SU-DHL-6 (cell line): ENCODE data around the gene LRRC4C.

ENCODE experiments used
- H2AFZ ChIP-seq: fragments of 200-600 bp; sonication (generic); 2 replicates; pipeline ENCODE4 v1.6.1; 2014; ENCODE audit warnings: low read depth, mild to moderate bottlenecking, moderate library complexity, mixed read lengths, antibody characterized with exemption, low read length; ENCODE audit not compliant: severe bottlenecking
- H3F3A ChIP-seq: fragments of 200-600 bp; shearing (Covaris generic); 2 replicates; pipeline ENCODE4 v1.6.0; 2016; ENCODE audit warnings: antibody characterized with exemption, mild to moderate bottlenecking; ENCODE audit not compliant: insufficient read depth
- H3K27ac ChIP-seq: fragments of 200-600 bp; sonication (generic); 2 replicates; pipeline ENCODE4 v1.5.1; 2016; ENCODE audit warnings: low read depth, mild to moderate bottlenecking, low read length, moderate library complexity, mixed read lengths
- H3K27me3 ChIP-seq: fragments of 200-600 bp; sonication (generic), shearing (Covaris generic); 2 replicates; pipeline ENCODE4 v1.6.0; 2014; ENCODE audit warnings: mild to moderate bottlenecking, low read length
- H3K36me3 ChIP-seq: fragments of 200-600 bp; sonication (generic); 2 replicates; pipeline ENCODE4 v1.6.1; 2014; ENCODE audit warnings: mild to moderate bottlenecking, low read length, mixed read lengths
- H3K4me2 ChIP-seq: fragments of 300-600, 200-600 bp; shearing (Covaris generic), sonication (generic); 2 replicates; pipeline ENCODE4 v1.6.0; 2014; ENCODE audit warnings: low read length, low read depth, mild to moderate bottlenecking; ENCODE audit not compliant: poor library complexity, severe bottlenecking
- H3K4me3 ChIP-seq: fragments of 200-600 bp; sonication (generic); 2 replicates; pipeline ENCODE4 v1.5.1; 2014; ENCODE audit warnings: antibody characterized with exemption, low read length, mild to moderate bottlenecking, mixed read lengths; ENCODE audit not compliant: insufficient read depth, poor library complexity, severe bottlenecking
- H3K79me2 ChIP-seq: fragments of 200-600 bp; sonication (generic); 2 replicates; pipeline ENCODE4 v1.6.1; 2014; ENCODE audit warnings: mild to moderate bottlenecking, low read length, moderate library complexity; ENCODE audit not compliant: insufficient read depth
- H3K9ac ChIP-seq: fragments of 200-600 bp; sonication (generic); 2 replicates; pipeline ENCODE4 v1.7.0; 2014; ENCODE audit warnings: mild to moderate bottlenecking, low read length
- H3K9me2 ChIP-seq: fragments of 200-600 bp; sonication (generic); replicated peaks from 2 replicates; pipeline ENCODE4 v1.6.1; 2014; ENCODE audit warnings: low read length; ENCODE audit not compliant: insufficient read depth
- H3K9me3 ChIP-seq: fragments of 200-600 bp; sonication (generic); 2 replicates; pipeline ENCODE4 v1.6.1; 2014; ENCODE audit warnings: low read length, mixed read lengths; ENCODE audit not compliant: insufficient read depth
- H4K20me1 ChIP-seq: fragments of 200-600 bp; sonication (generic); 2 replicates; pipeline ENCODE4 v1.6.1; 2014; ENCODE audit warnings: low read depth, mild to moderate bottlenecking, antibody characterized with exemption, low read length, moderate library complexity, mixed read lengths
- CTCF ChIP-seq: fragments of 200-600 bp; sonication (generic); IDR thresholded peaks from one replicate; pipeline ENCODE4 v1.5.1; 2017; ENCODE audit warnings: antibody characterized with exemption, mild to moderate bottlenecking, low read length, moderate library complexity; ENCODE audit not compliant: insufficient read depth, poor library complexity, severe bottlenecking
- EZH2phosphoT487 ChIP-seq: fragments of 200-600 bp; sonication (generic), shearing (Covaris generic); conservative IDR thresholded peaks from 2 replicates; pipeline ENCODE4 v1.6.1; 2018; ENCODE audit warnings: mild to moderate bottlenecking, antibody characterized with exemption, low read length, moderate library complexity, mixed read lengths

Gene LRRC4C

GRCh38 chr11:40879911-40880310 lies 579.5 kb downstream of the LRRC4C start:
- Histone ChIP-seq H3K79me2 (no peaks in the 10 kb centered on the region), H4K20me1 (no peaks in the 10 kb centered on the region), H3F3A (no peaks in the 10 kb centered on the region), H3K27me3 (no peaks in the 10 kb centered on the region), H3K4me3 (no peak overlapping the region), H2AFZ (no peak overlapping the region), H3K9ac (no peak overlapping the region), H3K27ac (no peak overlapping the region), H3K9me2 (no peaks in the 10 kb centered on the region), H3K36me3 (no peaks in the 10 kb centered on the region), H3K9me3 (no peaks in the 10 kb centered on the region), H3K4me2 (no peak overlapping the region)
- TF ChIP-seq EZH2phosphoT487: no peak
- TF ChIP-seq CTCF: no peak

DNA sequence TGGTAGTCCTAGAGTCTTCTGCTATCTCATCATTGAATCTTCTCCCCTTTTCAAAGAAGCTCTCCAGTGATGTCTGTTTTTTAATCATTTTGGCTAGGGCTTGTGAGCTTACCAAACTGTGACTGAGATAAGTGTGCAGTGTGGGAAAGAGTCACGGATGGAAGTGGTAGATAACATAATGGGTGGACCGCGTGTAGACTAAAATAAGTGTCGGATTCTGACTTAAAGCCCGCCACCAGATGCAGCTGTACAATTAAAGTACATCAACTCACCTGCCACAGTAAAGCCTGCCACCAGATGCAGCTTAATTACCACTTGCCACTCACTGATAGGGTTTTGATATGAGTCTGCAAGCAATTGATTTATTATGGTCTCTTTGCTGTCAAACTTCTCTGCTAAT lies 581.5 kb downstream of the LRRC4C start:
- TF ChIP-seq CTCF (no peak), EZH2phosphoT487 (no peak)
- Histone ChIP-seq H3F3A (no peaks in the 10 kb centered on the region), H3K27me3 (no peaks in the 10 kb centered on the region), H3K36me3 (no peaks in the 10 kb centered on the region), H3K9ac (no peak overlapping the region), H3K9me3 (no peaks in the 10 kb centered on the region), H2AFZ (no peak overlapping the region), H4K20me1 (no peaks in the 10 kb centered on the region), H3K79me2 (no peaks in the 10 kb centered on the region), H3K27ac (no peak overlapping the region), H3K4me3 (no peak overlapping the region), H3K4me2 (no peak overlapping the region), H3K9me2 (no peaks in the 10 kb centered on the region)

GRCh38 chr11:40877256-40877655 lies 582.2 kb downstream of the LRRC4C start:
- Histone ChIP-seq H3K9me3 (no peaks in the 10 kb centered on the region), H2AFZ (no peak overlapping the region), H3F3A (no peaks in the 10 kb centered on the region), H3K36me3 (no peaks in the 10 kb centered on the region), H3K27ac (no peak overlapping the region), H3K9ac (no peak overlapping the region), H3K79me2 (no peaks in the 10 kb centered on the region), H4K20me1 (no peaks in the 10 kb centered on the region), H3K4me3 (no peak overlapping the region), H3K27me3 (no peaks in the 10 kb centered on the region), H3K4me2 (no peak overlapping the region), H3K9me2 (no peaks in the 10 kb centered on the region)
- no peak for TF ChIP-seq CTCF
- no peak for TF ChIP-seq EZH2phosphoT487
